ENCODE measurements around the gene RARB. TPM values are rescaled to one million over a fixed set of nuclear protein-coding genes. Genes with fewer than 3 reads are reported as not detected.

The RARB gene
- total RNA-seq, 1 experiment from 2014 or later: not detected

DNA sequence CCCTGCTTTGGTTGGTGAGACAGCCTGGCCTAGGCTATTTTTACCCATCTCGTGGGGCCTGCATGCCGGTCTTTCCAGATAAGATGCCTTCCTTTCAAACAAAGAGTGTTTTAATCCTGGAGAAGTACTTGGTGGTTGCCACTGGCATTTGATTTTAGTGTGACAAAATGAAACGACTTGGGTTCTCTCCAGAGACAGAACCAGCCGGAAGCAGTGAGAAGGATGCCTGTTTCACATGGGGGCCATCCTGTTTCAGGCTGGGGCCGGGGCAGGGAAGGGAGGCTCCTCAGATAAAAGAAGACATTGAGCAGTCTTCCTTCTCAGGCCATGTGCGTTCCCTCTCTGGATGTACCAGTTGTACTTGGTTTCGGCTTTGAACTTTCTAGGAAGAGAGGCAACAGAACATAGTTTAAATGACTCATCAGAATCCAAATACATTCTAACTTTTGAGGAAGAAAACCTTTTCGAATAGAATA is 161.8 kb downstream of the RARB start:
- peaks cover 11% of the 10 kb centered on the region for H3K4me1 Mint-ChIP-seq (ENCODE audit: insufficient read depth, unreplicated experiment)
- H3K36me3 Mint-ChIP-seq (ENCODE audit: insufficient read depth, unreplicated experiment): peaks cover 5% of the 10 kb centered on the region
- no peak overlapping the region for H3K27ac Mint-ChIP-seq (ENCODE audit: low read depth, unreplicated experiment)

DNA sequence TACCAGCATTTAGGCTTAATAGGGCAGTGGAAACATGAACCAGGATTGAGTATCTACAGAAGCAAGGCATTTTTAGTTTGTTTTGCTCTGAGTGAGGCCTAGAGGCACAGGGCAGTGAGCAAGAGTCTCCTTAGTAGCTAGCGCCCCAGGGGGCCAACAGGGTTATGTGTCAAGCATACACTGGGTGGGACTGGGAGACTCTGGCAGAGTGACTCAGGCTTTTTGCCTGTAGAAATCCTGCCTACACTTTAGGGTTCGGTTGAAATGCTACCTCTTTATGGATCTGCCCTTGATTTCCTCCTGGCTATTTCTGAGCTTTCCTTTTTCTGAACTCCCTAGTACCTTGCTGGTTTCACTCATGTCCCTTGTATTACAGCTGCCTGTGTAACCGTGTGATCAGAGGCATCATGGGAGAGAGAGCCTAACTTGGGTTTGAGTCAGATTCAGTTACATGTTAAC is 164.5 kb downstream of the RARB start:
- peak; percentile 89 for DNase-seq (ENCODE audit: unreplicated experiment)
- Mint-ChIP-seq H3K4me3 (ENCODE audit: unreplicated experiment) (no peak overlapping the region), H3K9me3 (ENCODE audit: unreplicated experiment) (peaks cover 7% of the 10 kb centered on the region), H3K4me1 (ENCODE audit: insufficient read depth, unreplicated experiment) (peaks cover 10% of the 10 kb centered on the region), H3K27me3 (ENCODE audit: insufficient read depth, unreplicated experiment) (no peaks in the 10 kb centered on the region), H3K27ac (ENCODE audit: low read depth, unreplicated experiment) (no peak overlapping the region), H3K36me3 (ENCODE audit: insufficient read depth, unreplicated experiment) (peaks cover 24% of the 10 kb centered on the region)
- ChIA-PET POLR2A (interaction anchor here (0.7 to 1.7 kb wide), 7 partner anchors 11 to 866 kb away, joined by 3 to 6 read pairs (median 3); partner anchors contain the start of gene OXSM), CTCF (interaction anchor here (0.5 to 8.9 kb wide), 42 partner anchors 11 to 1698 kb away, joined by 3 to 82 read pairs (median 4); no protein-coding TSS in a partner anchor)
- TF ChIP-seq, protein P1, sequence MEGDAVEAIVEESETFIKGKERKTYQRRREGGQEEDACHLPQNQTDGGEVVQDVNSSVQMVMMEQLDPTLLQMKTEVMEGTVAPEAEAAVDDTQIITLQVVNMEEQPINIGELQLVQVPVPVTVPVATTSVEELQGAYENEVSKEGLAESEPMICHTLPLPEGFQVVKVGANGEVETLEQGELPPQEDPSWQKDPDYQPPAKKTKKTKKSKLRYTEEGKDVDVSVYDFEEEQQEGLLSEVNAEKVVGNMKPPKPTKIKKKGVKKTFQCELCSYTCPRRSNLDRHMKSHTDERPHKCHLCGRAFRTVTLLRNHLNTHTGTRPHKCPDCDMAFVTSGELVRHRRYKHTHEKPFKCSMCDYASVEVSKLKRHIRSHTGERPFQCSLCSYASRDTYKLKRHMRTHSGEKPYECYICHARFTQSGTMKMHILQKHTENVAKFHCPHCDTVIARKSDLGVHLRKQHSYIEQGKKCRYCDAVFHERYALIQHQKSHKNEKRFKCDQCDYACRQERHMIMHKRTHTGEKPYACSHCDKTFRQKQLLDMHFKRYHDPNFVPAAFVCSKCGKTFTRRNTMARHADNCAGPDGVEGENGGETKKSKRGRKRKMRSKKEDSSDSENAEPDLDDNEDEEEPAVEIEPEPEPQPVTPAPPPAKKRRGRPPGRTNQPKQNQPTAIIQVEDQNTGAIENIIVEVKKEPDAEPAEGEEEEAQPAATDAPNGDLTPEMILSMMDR (IDR thresholded peaks at IDR 0.05; ENCODE audit: unreplicated experiment): no peak
- intact Hi-C loops (cut with micrococcal nuclease): loop anchor here (10.0 kb wide), 1 partner anchor 908 kb away; no protein-coding TSS in a partner anchor
- BruUV-seq (replicated peaks): no TSS peak

More for the DNA sequence above, 161.8 kb downstream of the RARB start:
- POLR2A ChIA-PET: interaction anchor here (1.3 kb wide), 1 partner anchor 623 kb away, joined by 3 read pairs; no protein-coding TSS in a partner anchor
- BruUV-seq (replicated peaks): no TSS peak
- Mint-ChIP-seq H3K9me3 (ENCODE audit: unreplicated experiment) (peaks cover 7% of the 10 kb centered on the region), H3K27me3 (ENCODE audit: insufficient read depth, unreplicated experiment) (peaks cover 18% of the 10 kb centered on the region), H3K4me3 (ENCODE audit: unreplicated experiment) (no peak overlapping the region)
- CTCF ChIA-PET: interaction anchor here (0.6 to 8.9 kb wide), 2 partner anchors 135 to 567 kb away, joined by 3 to 82 read pairs; no protein-coding TSS in a partner anchor
- no peak for DNase-seq (ENCODE audit: unreplicated experiment)
- intact Hi-C loops (cut with micrococcal nuclease): loop anchor here (10.0 kb wide), 2 partner anchors 295 to 905 kb away; no protein-coding TSS in a partner anchor
- TF ChIP-seq, protein P1 (IDR thresholded peaks at IDR 0.05; ENCODE audit: unreplicated experiment): no peak

DNA sequence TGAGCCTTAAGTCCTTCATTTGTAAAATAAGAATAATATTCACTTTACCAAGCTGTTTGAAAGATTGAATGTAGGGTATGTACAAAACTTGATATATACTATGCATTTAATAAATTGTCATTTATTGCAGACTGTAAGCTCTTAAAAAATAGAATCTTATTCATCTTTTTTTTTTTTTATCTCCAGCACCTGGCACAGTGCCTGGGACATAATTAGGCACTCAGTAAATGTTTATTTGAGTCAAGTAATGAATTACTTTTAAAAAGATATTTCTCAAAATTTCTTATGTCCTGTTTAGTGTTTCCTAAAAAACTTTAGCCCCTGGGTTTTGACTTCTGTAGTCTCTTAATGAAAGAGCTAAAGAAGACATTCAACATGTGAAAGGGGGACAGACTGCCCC is 164.9 kb downstream of the RARB start:
- no peak for DNase-seq (ENCODE audit: unreplicated experiment)
- CTCF ChIA-PET: interaction anchor here (0.6 to 8.9 kb wide), 48 partner anchors 8 to 1698 kb away, joined by 3 to 82 read pairs (median 4); no protein-coding TSS in a partner anchor
- intact Hi-C loops (cut with micrococcal nuclease): loop anchor here (10.0 kb wide), 1 partner anchor 908 kb away; no protein-coding TSS in a partner anchor
- BruUV-seq (replicated peaks): no TSS peak
- Mint-ChIP-seq H3K36me3 (ENCODE audit: insufficient read depth, unreplicated experiment) (peaks cover 28% of the 10 kb centered on the region), H3K4me3 (ENCODE audit: unreplicated experiment) (no peak overlapping the region), H3K27ac (ENCODE audit: low read depth, unreplicated experiment) (no peak overlapping the region), H3K4me1 (ENCODE audit: insufficient read depth, unreplicated experiment) (peaks cover 5% of the 10 kb centered on the region), H3K9me3 (ENCODE audit: unreplicated experiment) (peaks cover 2% of the 10 kb centered on the region), H3K27me3 (ENCODE audit: insufficient read depth, unreplicated experiment) (no peaks in the 10 kb centered on the region)
- POLR2A ChIA-PET: interaction anchor here (0.5 to 1.7 kb wide), 9 partner anchors 10 to 866 kb away, joined by 3 to 6 read pairs (median 3); partner anchors contain the start of gene OXSM
- TF ChIP-seq, protein P1 (IDR thresholded peaks at IDR 0.05; ENCODE audit: unreplicated experiment): no peak

DNA sequence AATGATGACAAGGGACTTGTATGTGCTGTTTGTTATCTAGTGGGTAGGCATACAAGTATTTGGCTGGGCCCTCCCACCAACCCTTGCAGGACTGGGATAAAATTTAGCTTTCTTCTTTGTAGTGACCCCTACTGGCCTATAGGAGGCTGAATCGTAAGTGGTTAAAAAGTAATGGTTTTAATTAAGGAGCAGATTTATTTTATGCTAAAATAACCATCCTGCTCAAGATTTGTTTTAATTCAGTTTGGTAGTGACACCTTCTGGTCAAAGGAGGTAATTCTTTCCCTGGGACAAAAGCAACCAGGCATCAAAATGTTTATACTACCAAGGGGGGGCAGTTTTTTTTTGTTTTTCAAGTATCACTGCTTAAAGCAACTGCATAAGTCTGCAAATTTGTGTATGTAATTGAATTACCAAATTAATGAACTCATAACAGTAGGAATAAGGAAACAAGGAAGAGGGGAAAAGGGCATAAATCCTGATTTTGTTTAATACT is 166.0 kb downstream of the RARB start:
- POLR2A ChIA-PET: interaction anchor here (1.1 to 1.6 kb wide), 3 partner anchors 9 to 820 kb away, joined by 3 to 6 read pairs (median 4); no protein-coding TSS in a partner anchor
- H3K4me3 Mint-ChIP-seq (ENCODE audit: unreplicated experiment): no peak overlapping the region
- H3K27me3 Mint-ChIP-seq (ENCODE audit: insufficient read depth, unreplicated experiment): no peaks in the 10 kb centered on the region
- no TSS peak for BruUV-seq (replicated peaks)
- CTCF ChIA-PET: interaction anchor here (0.5 to 8.9 kb wide), 53 partner anchors 9 to 1520 kb away, joined by 3 to 82 read pairs (median 4); no protein-coding TSS in a partner anchor
- H3K27ac Mint-ChIP-seq (ENCODE audit: low read depth, unreplicated experiment): no peak overlapping the region
- peaks cover 35% of the 10 kb centered on the region for H3K36me3 Mint-ChIP-seq (ENCODE audit: insufficient read depth, unreplicated experiment)
- intact Hi-C loops (cut with micrococcal nuclease): loop anchor here (1.0 to 10.0 kb wide), 4 partner anchors 572 to 909 kb away; no protein-coding TSS in a partner anchor
- H3K9me3 Mint-ChIP-seq (ENCODE audit: unreplicated experiment): no peaks in the 10 kb centered on the region
- TF ChIP-seq, protein P1 (IDR thresholded peaks at IDR 0.05; ENCODE audit: unreplicated experiment): peak; percentile 60
- H3K4me1 Mint-ChIP-seq (ENCODE audit: insufficient read depth, unreplicated experiment): peaks cover 5% of the 10 kb centered on the region
- DNase-seq (ENCODE audit: unreplicated experiment): peak; percentile 64
